ENCODE results near the gene PARPBP. TPM values are rescaled to one million over a fixed set of nuclear protein-coding genes. Genes with fewer than 3 reads are reported as not detected.
"Not testable (repeated sequence)": the region's sequence is repeated elsewhere in the genome, so short reads cannot be mapped to it uniquely, and the experiment has no call there.

The PARPBP gene
- total RNA-seq, 1 experiment from 2014 or later: 23.5 TPM

DNA sequence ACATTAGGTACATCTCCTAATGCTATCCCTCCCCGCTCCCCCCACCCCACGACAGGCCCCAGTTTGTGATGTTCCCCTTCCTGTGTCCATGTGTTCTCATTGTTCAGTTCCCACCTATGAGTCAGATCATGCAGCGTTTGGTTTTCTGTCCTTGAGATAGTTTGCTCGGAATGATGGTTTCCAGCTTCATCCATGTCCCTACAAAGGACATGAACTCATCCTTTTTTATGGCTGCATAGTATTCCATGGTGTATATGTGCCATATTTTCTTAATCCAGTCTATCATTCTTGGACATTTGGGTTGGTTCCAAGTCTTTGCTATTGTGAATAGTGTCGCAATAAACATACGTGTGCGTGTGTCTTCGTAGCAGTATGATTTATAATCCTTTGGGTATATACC lies 17.6 kb downstream of the PARPBP start:
- intact Hi-C loops (cut with micrococcal nuclease); BruUV-seq (replicated peaks); CTCF ChIA-PET: not testable (repeated sequence)

DNA sequence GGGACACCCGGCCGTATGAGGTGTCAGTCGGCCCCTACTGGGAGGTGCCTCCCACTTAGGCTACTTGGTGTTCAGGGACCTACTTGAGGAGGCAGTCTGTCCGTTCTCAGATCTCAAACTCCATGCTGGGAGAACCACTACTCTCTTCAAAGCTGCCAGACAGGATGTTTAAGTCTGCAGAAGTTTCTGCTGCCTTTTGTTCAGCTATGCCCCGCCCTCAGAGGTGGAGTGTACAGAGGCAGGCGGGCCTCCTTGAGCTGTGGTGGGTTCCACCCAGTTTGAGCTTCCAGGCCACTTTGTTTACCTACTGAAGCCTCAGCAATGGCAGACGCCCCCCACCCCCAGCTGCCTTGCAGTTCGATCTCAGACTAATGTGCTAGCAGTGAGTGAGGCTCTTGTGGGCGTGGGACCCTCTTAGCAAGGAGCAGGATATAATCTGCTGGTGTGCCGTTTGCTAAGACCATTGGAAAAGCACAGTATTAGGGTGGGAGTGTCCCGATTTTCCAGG lies 22.9 kb downstream of the PARPBP start:
- DNase-seq (ENCODE audit: low read depth, low spot score); BruUV-seq (replicated peaks); H3K27me3 ChIP-seq (ENCODE audit: insufficient read depth, low read length); POLR2A ChIA-PET; ATAC-seq; H3K9me3 ChIP-seq (ENCODE audit: control insufficient read depth in 1 of 2, insufficient read depth in 1 of 2, low read depth in 1 of 2, low read length in 2 of 2); H3K4me3 ChIP-seq (replicated peaks in 1 of 2; ENCODE audit: low read depth in 1 of 2, low read length in 2 of 2); H2AFZ ChIP-seq (ENCODE audit: low read depth, low read length, poor library complexity, severe bottlenecking); RAD21 ChIA-PET (ENCODE audit: low non-redundant PET in 1 of 2, low total read pairs in 2 of 2, uncharacterized antibody in 2 of 2, unreplicated experiment in 2 of 2); H3K4me2 ChIP-seq (ENCODE audit: low read length); intact Hi-C loops (cut with micrococcal nuclease); H3K4me1 ChIP-seq (ENCODE audit: control insufficient read depth in 1 of 2, insufficient read depth in 2 of 2, low read length in 2 of 2); H3K9me2 ChIP-seq (ENCODE audit: insufficient read depth); CTCF ChIA-PET; H3K27ac ChIP-seq (ENCODE audit: low read depth, low read length); H4K20me1 ChIP-seq (ENCODE audit: insufficient read depth); H3K36me3 ChIP-seq (ENCODE audit: control insufficient read depth in 1 of 2, insufficient read depth in 2 of 2, low read length in 2 of 2); H3K9ac ChIP-seq (ENCODE audit: low read length): not testable (repeated sequence)
- H3K79me2 ChIP-seq (ENCODE audit: insufficient read depth, low read length): peaks cover 14% of the 10 kb centered on the region; the same call in 1 of the 2 replicates

More for the DNA sequence above, 17.6 kb downstream of the PARPBP start:
- H3K9me2 ChIP-seq (ENCODE audit: insufficient read depth); H3K4me1 ChIP-seq (ENCODE audit: control insufficient read depth in 1 of 2, insufficient read depth in 2 of 2, low read length in 2 of 2); H3K9ac ChIP-seq (ENCODE audit: low read length); H3K79me2 ChIP-seq (ENCODE audit: insufficient read depth, low read length); H3K27ac ChIP-seq (ENCODE audit: low read depth, low read length); H3K36me3 ChIP-seq (ENCODE audit: control insufficient read depth in 1 of 2, insufficient read depth in 2 of 2, low read length in 2 of 2); ATAC-seq; H3K9me3 ChIP-seq (ENCODE audit: control insufficient read depth in 1 of 2, insufficient read depth in 1 of 2, low read depth in 1 of 2, low read length in 2 of 2); POLR2A ChIA-PET; H2AFZ ChIP-seq (ENCODE audit: low read depth, low read length, poor library complexity, severe bottlenecking); H3K27me3 ChIP-seq (ENCODE audit: insufficient read depth, low read length); H3K4me2 ChIP-seq (ENCODE audit: low read length); RAD21 ChIA-PET (ENCODE audit: low non-redundant PET in 1 of 2, low total read pairs in 2 of 2, uncharacterized antibody in 2 of 2, unreplicated experiment in 2 of 2); DNase-seq (ENCODE audit: low read depth, low spot score); H3K4me3 ChIP-seq (replicated peaks in 1 of 2; ENCODE audit: low read depth in 1 of 2, low read length in 2 of 2); H4K20me1 ChIP-seq (ENCODE audit: insufficient read depth): not testable (repeated sequence)

GRCh38 chr12:102144221-102144620 lies 24.2 kb downstream of the PARPBP start:
- Histone ChIP-seq H3K79me2 (ENCODE audit: insufficient read depth, low read length) (peaks cover 17% of the 10 kb centered on the region), H3K4me1 (ENCODE audit: control insufficient read depth in 1 of 2, insufficient read depth in 2 of 2, low read length in 2 of 2) (no peaks in the 10 kb centered on the region), H3K9me3 (ENCODE audit: control insufficient read depth in 1 of 2, insufficient read depth in 1 of 2, low read depth in 1 of 2, low read length in 2 of 2) (no peaks in the 10 kb centered on the region), H3K4me2 (ENCODE audit: low read length) (no peak overlapping the region), H3K36me3 (ENCODE audit: control insufficient read depth in 1 of 2, insufficient read depth in 2 of 2, low read length in 2 of 2) (0 out of 4 replicates have a peak, but pooled peaks cover 0 to 5% of the 10 kb centered on the region in 2 experiments), H4K20me1 (ENCODE audit: insufficient read depth) (no peaks in the 10 kb centered on the region), H2AFZ (ENCODE audit: low read depth, low read length, poor library complexity, severe bottlenecking) (no peak overlapping the region), H3K9ac (ENCODE audit: low read length) (no peak overlapping the region), H3K9me2 (ENCODE audit: insufficient read depth) (no peaks in the 10 kb centered on the region), H3K4me3 (replicated peaks in 1 of 2; ENCODE audit: low read depth in 1 of 2, low read length in 2 of 2) (no peak overlapping the region), H3K27me3 (ENCODE audit: insufficient read depth, low read length) (no peaks in the 10 kb centered on the region), H3K27ac (ENCODE audit: low read depth, low read length) (no peak overlapping the region)
- BruUV-seq (replicated peaks): no TSS peak
- ChIA-PET POLR2A (no interaction called here), RAD21 (ENCODE audit: low non-redundant PET in 1 of 2, low total read pairs in 2 of 2, uncharacterized antibody in 2 of 2, unreplicated experiment in 2 of 2) (no interaction called here), CTCF (no interaction called here)
- DNase-seq (ENCODE audit: low read depth, low spot score) (no peak), ATAC-seq (no peak)
- intact Hi-C loops (cut with micrococcal nuclease): no loop called here
- no peak for TF ChIP-seq MAX (IDR thresholded peaks at IDR 0.05)
- TF ChIP-seq SP1 (IDR thresholded peaks at IDR 0.05; ENCODE audit: low read depth): no peak
- TF ChIP-seq ZNF274 (IDR thresholded peaks at IDR 0.05; ENCODE audit: low read depth, low read length): no peak
- no peak for TF ChIP-seq EZH2phosphoT487 (IDR thresholded peaks at IDR 0.05; ENCODE audit: borderline replicate concordance)
- TF ChIP-seq ELF1 (IDR thresholded peaks at IDR 0.05; ENCODE audit: borderline replicate concordance, low read depth): no peak
- TF ChIP-seq SRF (IDR thresholded peaks at IDR 0.05; ENCODE audit: low read depth): no peak
- no peak for TF ChIP-seq EZH2 (IDR thresholded peaks at IDR 0.05)
- no peak for TF ChIP-seq CEBPB (IDR thresholded peaks at IDR 0.05; ENCODE audit: low read depth)
- no peak for TF ChIP-seq YY1 (IDR thresholded peaks at IDR 0.05; ENCODE audit: extremely low read depth, insufficient replicate concordance, low read depth, low read length)
- no peak for TF ChIP-seq ZFX (IDR thresholded peaks at IDR 0.05)
- TF ChIP-seq POLR2AphosphoS5 (IDR thresholded peaks at IDR 0.05; ENCODE audit: low read depth, low read length): no peak
- no peak for TF ChIP-seq RAD21 (IDR thresholded peaks at IDR 0.05; ENCODE audit: low read depth)

Measured in HCT116 (cell line).